ENCODE data around the gene HHAT.
"Not testable (repeated sequence)": the region's sequence is repeated elsewhere in the genome, so short reads cannot be mapped to it uniquely, and the experiment has no call there.

The HHAT gene

GRCh38 chr1:210653771-210654170, 325.1 kb downstream of the HHAT start:
- Mint-ChIP-seq H3K36me3 (ENCODE audit: low read depth) (no peaks in the 10 kb centered on the region), H3K9me3 (no peaks in the 10 kb centered on the region), H3K27ac (no peak overlapping the region), H3K4me1 (no peaks in the 10 kb centered on the region), H3K4me3 (no peak overlapping the region), H3K27me3 (ENCODE audit: low read depth, poor library complexity) (peaks cover 6% of the 10 kb centered on the region)
- no peak for DNase-seq
- TF ChIP-seq CTCF (IDR thresholded peaks at IDR 0.05) = no peak

GRCh38 chr1:210654176-210654981, 325.7 kb downstream of the HHAT start:
- H3K4me3 Mint-ChIP-seq = no peak overlapping the region
- no peak for DNase-seq
- H3K9me3 Mint-ChIP-seq = no peaks in the 10 kb centered on the region
- H3K27ac Mint-ChIP-seq = no peak overlapping the region
- no peaks in the 10 kb centered on the region for H3K36me3 Mint-ChIP-seq (ENCODE audit: low read depth)
- peaks cover 6% of the 10 kb centered on the region for H3K27me3 Mint-ChIP-seq (ENCODE audit: low read depth, poor library complexity)
- no peaks in the 10 kb centered on the region for H3K4me1 Mint-ChIP-seq
- no peak for TF ChIP-seq CTCF (IDR thresholded peaks at IDR 0.05)

DNA sequence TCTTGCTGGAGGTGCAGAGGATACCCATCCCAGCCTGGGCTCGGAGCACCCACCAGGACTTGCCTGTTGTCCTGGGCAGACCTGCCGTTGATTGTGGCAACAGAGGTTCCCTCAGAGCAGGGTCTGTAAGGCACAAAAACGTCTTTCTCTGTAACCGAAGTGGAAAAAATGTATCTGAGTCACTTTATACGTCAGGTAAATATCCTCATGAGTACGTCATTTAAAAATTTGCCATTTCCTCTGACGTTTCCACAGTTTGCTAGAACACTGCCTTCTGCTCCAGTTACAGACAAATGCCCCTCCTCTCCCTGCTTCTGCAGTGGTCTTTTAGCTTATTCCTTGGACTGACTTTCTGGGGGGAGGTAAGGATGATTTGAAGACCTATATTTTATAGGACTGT, 326.8 kb downstream of the HHAT start:
- peaks cover 3% of the 10 kb centered on the region for H3K9me3 Mint-ChIP-seq
- H3K4me3 Mint-ChIP-seq = no peak overlapping the region
- H3K27ac Mint-ChIP-seq = no peak overlapping the region
- DNase-seq = no peak
- H3K4me1 Mint-ChIP-seq = no peaks in the 10 kb centered on the region
- no peaks in the 10 kb centered on the region for H3K36me3 Mint-ChIP-seq (ENCODE audit: low read depth)
- no peak for TF ChIP-seq CTCF (IDR thresholded peaks at IDR 0.05)
- H3K27me3 Mint-ChIP-seq (ENCODE audit: low read depth, poor library complexity) = peaks cover 8% of the 10 kb centered on the region

DNA sequence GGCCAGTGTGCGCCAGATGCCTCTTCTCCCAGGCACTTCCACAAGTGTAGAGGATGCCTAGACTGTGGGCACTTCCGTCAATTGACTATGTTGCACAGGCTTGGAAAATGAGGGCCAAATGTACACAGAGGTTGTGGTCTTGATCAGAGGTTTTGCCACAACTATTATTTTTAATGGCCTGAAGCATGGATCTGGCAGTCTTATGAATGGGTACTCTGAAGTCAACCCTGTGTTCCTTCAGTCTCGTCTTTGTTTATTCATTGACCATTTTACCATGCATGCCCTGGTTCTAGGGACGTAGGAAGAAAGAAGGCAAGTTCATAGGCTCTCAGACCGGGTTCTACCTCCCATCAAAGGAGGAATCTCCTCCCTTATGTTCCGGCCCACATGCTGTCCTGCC, 329.1 kb downstream of the HHAT start:
- TF ChIP-seq CTCF (IDR thresholded peaks at IDR 0.05) = no peak
- no peak overlapping the region for H3K4me3 Mint-ChIP-seq
- H3K36me3 Mint-ChIP-seq (ENCODE audit: low read depth) = no peaks in the 10 kb centered on the region
- no peak for DNase-seq
- H3K9me3 Mint-ChIP-seq = peaks cover 4% of the 10 kb centered on the region
- no peaks in the 10 kb centered on the region for H3K4me1 Mint-ChIP-seq
- H3K27me3 Mint-ChIP-seq (ENCODE audit: low read depth, poor library complexity) = peaks cover 10% of the 10 kb centered on the region
- no peak overlapping the region for H3K27ac Mint-ChIP-seq

DNA sequence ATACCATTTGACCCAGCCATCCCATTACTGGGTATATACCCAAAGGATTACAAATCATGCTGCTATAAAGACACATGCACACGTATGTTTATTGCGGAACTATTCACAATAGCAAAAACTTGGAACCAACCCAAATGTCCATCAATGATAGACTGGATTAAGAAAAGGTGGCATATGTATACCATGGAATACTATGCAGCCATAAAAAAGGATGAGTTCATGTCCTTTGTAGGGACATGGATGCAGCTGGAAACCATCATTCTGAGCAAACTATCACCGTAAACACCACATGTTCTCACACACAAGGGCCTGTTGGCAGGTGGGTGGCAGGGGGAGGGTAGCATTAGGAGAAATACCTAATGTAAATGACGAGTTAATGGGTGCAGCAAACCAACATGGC, 332.8 kb downstream of the HHAT start:
- not testable (repeated sequence) for DNase-seq; H3K9me3 Mint-ChIP-seq; H3K36me3 Mint-ChIP-seq (ENCODE audit: low read depth); H3K27ac Mint-ChIP-seq; H3K4me1 Mint-ChIP-seq; H3K4me3 Mint-ChIP-seq
- peaks cover 15% of the 10 kb centered on the region for H3K27me3 Mint-ChIP-seq (ENCODE audit: low read depth, poor library complexity)

DNA sequence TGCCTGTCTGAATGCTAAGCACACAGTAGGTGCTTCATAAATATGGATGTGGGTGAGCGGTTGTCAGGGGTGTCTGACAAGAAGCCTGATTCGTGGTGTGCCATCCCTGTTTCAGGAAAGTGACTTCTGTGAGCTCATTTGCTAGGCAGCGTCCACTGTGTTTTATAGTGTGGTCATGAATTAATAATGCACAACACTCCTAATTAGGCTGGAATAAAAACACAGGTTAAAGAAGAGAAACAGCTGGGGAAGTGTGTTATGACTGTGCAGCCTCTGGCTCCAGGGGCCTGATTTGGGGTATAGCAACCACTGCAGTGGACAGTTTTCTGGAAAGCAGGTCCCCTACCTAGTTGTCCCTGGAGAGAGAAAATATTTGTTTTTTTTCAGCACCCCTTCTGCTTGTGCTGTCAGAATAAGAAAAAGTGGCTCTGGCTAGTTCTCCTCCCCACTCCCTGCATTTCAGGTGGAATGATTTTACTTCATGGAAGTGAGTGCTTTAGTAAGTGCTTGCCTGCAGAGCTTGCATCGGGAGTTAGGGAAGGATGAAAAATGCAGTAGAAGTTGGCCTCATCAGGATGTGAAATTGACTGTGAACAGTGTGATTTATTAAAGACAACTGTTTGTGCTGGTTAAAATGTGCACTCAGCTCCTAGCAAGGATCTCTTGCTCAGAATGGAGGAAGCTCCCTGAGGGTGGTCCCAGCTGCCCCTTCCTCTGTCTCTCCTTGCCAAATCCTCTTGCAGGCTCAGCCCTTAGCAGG, 333.8 kb downstream of the HHAT start:
- TF ChIP-seq CTCF (IDR thresholded peaks at IDR 0.05) = no peak
- Mint-ChIP-seq H3K27me3 (ENCODE audit: low read depth, poor library complexity) (peaks cover 15% of the 10 kb centered on the region), H3K4me3 (no peak overlapping the region), H3K36me3 (ENCODE audit: low read depth) (no peaks in the 10 kb centered on the region), H3K9me3 (peaks cover 4% of the 10 kb centered on the region), H3K27ac (no peak overlapping the region), H3K4me1 (no peaks in the 10 kb centered on the region)
- no peak for DNase-seq
